Gastroesophageal sphincter (tissue), 3 donors: ENCODE measurements around the gene TNN.

Source experiments
- CTCF ChIP-seq, 4 experiments: fragments of 200-600 bp in 2 of 4; fragments of 450-650 bp in 2 of 4; sonication (generic) in 1 of 4; IDR thresholded peaks; one replicate each; pipeline ENCODE4 v1.5.1; 2017 to 2019; ENCODE audit warnings: antibody characterized with exemption in 4 of 4, mild to moderate bottlenecking in 2 of 4, moderate library complexity in 2 of 4
- EP300 ChIP-seq: sonication (generic); formaldehyde crosslinking; IDR thresholded peaks from one replicate; pipeline ENCODE4 v1.6.1; 2017; ENCODE audit warnings: antibody characterized with exemption, mild to moderate bottlenecking
- POLR2A ChIP-seq, 2 donors: fragments of 450-650 bp; IDR thresholded peaks; one replicate each; pipeline ENCODE4 v1.6.1; 2017; ENCODE audit warnings: antibody characterized with exemption in 2 of 2, mild to moderate bottlenecking in 2 of 2, moderate library complexity in 1 of 2
- POLR2AphosphoS5 ChIP-seq: sonication (generic); formaldehyde crosslinking; IDR thresholded peaks from one replicate; pipeline ENCODE4 v1.6.1; 2017; ENCODE audit warnings: antibody characterized with exemption

GRCh38 chr1:175150596-175151319 lies 83.1 kb downstream of the TNN start:
- TF ChIP-seq POLR2AphosphoS5 = no peak
- no peak for TF ChIP-seq CTCF (IDR thresholded peaks at IDR 0.05)
- TF ChIP-seq POLR2A (IDR thresholded peaks at IDR 0.05) = no peak
- TF ChIP-seq EP300 = no peak
